NCI-H187 treated with DMSO at 0.1 percent for 48 hours (cell line): ENCODE results near the gene RANBP3L.
"Not testable (repeated sequence)": the region's sequence is repeated elsewhere in the genome, so short reads cannot be mapped to it uniquely, and the experiment has no call there.

Experiments
- DNase-seq: peaks from one replicate; lab custom pipeline; 2025; lab: John Stamatoyannopoulos, UW

Gene RANBP3L

DNA sequence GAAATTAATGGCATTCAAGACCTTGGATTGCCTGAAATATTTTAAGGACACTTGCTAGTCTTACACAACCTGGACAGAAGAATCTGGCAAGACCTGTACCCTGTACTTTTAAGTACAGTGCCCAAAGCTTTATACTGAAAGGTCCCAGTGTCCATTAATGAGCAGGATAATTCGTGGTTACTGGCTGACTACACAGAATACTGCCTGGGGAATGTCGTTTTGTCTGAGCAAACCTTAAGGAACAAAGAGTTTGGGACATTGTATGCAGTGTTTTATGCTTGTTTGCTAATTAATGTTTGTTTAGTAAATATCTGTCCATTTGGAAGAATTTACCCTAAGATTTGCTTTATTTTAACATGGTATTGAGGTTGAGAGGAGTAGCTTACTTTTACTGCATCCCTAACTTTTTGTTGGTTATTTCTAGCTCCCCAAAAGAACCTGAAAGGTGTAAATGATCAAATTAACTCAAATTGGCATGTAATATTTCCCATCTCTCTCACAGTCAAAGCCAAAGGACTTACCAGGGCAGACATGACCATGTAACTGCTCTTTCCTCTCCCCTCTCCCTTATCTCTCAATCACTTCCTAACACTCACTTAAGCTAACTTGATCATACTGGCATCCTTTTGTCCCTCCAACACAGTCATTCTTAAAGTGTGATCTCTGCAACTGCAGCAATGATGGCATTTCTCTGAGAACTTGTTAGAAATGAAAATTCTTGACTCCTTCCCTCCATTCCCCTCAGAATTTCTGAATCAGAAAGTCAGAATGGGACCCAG, 15.7 kb downstream of the RANBP3L start:
- no peak for DNase-seq

DNA sequence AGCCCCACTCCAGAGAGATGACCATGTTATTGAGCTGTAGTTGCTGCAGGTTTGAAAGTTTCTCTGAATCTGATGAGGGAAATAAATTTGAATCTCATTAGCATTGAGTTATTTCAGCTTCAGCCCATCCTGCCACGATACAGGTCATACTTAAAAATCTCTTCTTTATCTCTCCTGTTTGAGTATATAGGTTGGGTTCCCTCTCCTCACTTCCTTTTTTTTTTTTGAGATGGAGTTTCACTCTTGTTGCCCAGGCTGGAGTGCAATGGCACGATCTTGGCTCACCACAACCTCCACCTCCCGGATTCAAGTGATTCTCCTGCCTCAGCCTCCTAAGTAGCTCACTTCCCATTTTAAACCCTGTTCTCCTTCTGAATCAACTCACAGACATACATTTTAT, 17.9 kb downstream of the RANBP3L start:
- not testable (repeated sequence) for DNase-seq

DNA sequence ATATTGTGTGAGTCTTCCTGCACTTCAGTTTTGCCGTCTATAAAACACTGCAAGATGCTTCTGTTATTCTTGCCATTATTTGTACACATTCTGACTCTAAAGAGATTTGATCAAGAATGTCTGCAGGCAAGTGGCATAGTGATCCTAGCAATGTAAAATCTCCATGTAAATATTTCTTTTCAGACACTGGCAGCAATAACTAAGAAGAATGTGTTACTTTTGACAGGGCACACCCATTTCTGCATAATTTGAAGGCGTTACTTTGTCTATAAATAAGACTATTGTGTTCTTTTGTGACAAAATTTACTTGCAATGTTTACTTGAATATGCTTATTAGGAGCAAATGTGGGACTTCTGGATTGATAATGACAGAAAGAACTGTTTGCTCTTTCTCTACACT, 20.1 kb downstream of the RANBP3L start:
- no peak for DNase-seq

DNA sequence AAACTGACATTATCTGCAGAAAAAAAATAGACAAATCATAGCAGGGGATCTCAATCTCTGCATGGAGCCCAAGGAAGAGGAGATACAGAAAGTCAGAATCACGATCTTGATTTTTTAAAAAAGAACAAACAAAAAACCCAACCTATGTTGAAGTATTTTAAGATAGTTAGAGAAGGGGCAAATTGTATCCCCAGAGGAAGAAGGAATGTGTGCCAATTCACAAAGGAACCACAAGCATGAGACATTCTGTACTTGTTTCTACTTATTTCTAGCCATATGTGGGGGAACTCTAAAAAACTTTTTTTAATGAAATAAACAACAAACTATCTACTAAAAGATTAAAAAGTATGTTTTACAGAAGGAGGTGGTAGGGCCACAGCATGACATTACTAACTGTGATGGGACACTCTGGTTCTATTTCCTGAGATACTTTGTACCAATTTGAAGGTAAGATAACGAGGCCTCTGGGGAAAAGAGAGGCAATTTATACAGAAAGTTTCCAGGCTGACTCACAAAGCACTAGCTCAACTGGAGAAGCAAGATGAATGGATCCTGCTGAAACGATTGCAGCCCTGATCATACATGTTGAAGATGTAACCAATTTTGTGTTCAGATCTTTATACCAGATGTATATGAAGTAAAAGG, 22.5 kb downstream of the RANBP3L start:
- no peak for DNase-seq

DNA sequence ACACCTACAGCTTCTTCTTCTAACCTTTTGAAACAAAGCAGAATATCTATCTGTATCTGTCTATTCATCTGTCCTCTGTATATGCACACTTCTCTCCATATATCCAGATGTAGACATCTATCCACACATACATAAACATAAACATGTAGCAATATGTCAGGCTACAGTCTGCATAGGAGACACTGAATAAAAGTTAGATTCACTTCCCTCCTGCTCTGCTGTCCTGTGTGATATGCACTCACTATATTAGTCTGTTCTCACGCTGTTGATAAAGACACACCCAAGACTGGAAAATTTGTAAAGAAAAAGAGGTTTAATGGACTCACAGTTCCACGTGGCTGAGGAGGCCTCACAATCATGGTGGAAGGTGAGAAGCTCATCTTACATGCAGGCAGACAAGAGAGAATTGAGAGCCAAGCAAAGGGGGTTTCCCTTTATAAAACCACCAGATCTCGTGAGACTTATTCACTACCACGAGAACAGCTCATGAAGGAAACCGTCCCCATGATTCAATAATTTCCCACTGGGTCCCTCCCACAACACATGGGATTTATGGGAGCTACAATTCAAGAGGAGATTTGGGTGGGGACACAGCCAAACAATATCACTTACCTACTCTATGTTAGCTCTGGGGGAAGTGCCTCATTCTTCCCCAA, 24.1 kb downstream of the RANBP3L start:
- DNase-seq = no peak

DNA sequence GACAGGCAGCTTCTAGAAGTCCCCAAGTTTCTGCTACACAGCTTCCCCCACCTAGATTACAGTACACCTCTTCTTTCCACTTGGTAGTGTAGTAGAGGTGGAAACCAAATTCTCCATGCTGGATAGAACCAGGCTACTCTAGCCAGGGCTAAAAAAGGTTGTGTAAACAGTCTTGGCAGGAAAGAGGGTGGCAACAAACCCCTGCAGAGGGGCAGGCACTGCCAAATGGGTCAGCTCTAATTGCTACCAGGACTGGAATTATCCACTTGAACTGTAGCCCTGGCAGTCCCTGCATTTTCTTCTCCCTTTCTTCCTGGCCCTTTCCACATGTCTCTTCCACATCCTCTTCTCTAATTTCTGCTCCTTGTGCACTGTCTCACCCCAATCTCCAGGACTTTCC, 24.8 kb downstream of the RANBP3L start:
- DNase-seq = no peak

DNA sequence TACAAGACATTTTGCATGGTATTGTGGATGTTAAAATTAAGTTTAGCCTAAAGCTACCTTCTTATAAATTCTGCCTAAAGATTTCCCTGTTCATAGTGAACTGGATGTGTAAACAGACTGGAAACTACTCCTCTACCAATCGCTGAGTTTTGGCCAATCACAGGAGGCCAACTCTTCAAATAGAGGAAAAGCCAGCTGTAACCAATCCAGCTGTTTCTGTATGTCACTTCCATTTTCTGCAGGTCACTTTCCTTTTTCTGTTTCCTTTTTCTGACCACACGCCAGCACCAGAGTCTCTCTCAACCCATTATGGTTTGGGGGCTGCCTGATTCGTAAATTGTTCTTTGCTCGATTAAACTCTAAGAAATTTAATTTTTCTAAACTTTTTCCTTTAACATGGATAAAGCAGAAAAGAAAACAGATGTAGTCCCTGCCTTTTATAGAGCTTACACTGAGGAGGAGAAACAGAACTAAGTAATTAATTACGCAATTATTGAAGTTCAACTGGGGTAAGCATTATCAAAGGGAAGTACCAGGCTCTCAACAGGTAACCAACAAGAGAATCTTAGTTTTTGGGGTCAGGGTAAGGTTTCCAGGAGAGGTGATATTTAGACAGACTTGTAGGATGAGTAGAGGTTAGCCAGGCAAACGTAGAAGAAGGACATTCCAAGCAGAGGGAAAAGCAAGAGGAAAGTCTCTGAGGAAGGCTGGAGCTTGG, 27.7 kb downstream of the RANBP3L start:
- no peak for DNase-seq

DNA sequence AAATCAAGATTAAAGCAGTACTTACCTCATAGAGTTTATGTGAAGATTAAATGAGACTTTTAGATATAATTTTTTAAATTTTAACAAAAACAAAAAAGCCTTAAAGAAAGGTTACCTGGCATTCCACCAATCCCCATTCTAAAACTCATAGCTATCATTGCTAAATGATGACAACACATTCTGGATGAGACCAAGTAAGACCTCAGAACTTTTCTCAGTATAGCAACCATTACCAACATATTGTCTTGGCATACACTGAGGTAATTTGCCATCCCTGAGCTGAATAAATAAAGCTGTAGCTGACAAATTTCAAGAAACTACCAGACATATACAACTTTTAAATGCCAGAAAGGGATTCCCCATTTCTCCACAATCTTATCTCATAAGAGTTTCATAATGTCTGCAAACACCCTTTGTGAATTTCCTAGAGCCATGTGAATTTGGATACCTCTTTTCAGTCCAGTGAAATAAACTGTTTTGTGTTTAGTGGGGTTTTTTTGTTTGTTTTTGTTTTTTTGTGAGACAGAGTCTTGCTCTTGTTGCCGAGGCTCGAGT, 29.5 kb downstream of the RANBP3L start:
- no peak for DNase-seq

DNA sequence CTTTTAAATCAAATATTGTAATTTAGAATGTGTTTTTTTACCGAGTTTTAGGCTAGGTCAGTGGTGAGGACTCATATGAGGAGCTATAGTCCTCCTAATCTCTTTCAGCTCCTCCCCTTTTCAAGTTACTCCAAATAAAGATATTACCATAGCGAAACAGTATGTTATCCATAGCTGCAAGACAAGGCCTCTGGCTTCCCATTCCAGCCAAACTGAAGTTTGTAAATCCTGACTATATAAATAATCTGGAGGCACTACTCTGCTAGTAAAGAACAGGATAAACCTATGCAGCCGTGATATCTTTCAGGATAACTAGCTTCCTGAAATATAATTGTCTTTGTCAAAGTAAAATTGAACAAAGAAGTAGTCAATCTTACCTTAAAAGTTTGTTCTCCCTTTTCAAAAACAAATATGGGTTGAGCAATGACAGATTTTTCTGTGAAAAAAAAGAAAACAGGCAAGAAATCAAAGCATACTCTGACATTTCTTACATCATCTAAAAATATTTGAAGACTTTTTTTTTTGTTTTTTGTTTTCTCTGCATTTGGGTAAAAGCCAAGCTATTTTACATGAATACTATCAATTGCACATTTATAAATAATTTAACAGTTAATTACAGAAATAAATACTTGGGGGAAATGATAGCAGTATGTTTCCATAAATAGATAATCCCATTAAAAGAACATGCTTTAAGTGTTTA, 30.7 kb downstream of the RANBP3L start:
- no peak for DNase-seq

DNA sequence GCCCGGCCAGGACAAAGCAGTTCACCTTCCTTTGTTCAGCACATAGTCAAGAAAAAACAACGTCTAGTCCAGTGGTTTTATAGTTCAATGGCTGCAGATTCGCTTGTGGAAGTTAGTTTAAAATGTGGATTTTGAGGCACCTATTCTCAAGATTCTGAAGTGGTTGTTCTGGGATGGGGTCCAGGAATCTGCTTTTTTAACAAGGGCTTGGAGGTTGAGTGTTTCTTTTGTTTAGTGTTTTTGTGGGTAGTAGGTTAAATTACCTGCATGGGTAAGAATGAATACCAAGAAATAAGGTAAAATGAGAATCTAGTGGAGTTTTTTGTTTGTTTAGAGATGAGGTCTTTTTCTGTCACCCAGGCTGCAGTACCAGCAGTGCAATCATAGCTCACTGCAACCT, 31.5 kb downstream of the RANBP3L start:
- DNase-seq = no peak

DNA sequence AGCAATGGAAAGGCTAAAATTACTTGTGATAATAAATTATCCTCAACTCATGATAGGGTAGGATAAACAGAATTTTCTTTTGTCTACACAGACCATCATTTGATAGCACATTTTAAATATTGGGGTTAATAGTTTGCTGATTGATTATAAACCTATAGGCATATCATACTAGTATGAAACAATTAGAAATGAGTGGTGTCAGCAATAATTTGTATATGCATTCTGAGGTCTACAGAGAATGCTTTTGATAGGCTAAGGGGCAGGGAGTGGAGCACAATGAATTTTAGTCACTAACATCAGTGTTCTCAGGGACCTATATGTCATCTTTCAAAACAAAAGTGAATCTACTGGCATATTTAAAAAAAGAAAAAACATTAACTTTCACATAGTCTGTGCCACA, 32.2 kb downstream of the RANBP3L start:
- no peak for DNase-seq

DNA sequence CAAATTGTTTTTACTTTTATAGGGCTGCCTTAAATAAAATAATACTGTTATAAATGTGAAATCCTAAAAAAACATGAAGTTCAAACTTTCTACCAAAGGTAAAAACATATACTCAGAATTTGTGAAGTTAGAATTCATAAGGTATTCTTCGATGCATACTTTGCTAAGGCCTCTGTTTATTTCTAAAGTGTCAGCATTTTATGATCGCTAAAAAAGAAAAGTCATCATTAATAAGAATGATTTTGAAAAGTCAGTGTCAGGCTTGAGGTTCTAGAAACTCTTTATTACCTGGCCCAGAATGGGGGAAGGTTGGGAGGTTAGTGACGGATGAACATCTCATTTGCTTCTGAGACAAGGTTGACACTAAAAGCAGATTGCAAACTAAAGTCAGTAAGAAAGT, 33.8 kb downstream of the RANBP3L start:
- DNase-seq = no peak

DNA sequence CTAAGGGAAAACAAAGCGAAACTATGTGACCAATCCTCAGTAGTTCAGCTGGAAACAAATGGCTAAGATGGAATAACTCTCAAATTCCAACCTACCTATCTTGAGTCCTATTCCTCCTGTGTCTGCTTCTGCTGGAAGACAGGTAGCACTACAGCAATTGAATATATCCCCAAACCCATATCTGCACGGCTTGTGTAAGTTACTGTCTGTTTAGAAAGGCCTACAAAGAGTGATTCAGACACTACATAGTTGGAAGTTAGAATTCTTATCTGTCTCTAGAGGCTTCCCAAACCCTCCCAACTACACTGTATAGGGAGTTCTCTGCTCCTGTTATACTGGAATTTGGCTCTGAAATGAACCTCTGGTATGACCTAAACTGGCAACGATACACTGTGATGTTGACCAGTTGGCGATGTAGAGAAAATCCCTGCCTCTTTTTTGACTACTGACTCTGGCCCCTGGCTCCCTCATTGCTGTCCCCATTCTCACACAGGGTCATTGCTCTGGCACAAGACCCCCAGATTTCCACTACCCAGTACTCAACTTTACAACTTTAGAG, 37.4 kb downstream of the RANBP3L start:
- no peak for DNase-seq

DNA sequence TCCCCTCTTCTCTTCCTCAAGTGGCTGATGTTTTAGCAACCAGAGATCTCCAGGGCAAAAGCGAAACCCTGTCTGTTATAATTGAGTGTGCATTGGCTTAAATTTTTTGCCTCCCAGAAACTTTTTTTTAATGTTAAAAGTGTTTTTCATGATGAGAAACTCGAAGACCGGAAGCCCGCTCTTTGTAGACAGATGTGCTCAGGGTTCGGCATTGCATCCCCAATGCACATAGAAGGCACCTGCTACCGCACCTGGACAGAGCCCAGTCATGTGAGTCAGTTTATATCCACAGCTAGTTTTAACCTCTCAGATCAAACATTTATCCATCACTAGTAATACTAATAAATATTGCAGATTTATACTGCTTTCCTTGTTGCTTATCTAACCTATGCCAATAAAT, 40.5 kb downstream of the RANBP3L start:
- DNase-seq = no peak

DNA sequence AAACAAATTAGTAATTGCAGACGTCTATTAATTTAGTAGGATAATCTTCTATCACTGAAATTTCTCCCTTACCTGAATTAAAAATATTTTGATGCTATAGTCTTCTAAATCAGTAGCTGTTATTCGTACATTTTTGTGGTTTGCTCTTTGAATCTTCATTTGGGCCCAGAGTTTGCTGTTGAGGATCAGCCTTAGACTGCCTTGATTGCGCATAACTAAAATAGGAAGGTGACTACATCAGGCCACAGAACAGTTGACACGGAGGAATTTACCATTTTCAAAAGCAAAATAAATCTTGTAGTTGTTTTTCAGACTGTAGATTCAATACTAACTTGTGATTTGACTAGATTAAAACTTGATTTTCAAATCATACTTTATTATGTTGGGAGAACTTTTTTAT, 48.1 kb downstream of the RANBP3L start:
- no peak for DNase-seq

DNA sequence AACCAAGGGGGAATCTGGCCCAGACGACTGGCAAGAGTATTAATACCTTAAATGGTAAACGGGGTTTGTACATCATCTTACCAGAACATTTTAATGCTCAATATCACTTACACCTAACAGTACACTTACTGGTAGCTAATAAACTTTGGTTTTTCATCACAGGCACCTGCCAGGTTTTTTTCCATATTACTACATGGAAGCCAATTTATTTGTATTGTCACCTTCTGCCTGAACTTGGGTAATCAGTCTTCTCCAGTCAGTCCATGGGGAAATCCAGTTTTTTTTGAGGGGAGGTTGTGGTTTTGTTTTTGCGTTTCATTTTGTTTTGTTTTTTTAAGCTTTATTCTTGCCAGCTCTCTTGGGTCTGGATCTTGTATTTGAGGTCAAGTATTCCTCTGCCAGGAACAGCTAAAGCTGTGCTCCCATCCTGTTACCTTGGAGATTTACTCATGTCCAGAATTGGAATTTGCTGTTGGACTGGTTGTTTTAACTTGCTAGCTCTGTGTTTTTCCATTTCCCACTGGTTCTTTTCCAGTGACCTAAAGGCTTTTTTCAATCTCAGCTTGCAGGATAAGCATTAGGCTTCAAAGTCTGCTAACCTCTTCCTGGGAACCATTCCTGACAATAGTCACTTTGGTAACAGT, 48.9 kb downstream of the RANBP3L start:
- no peak for DNase-seq

DNA sequence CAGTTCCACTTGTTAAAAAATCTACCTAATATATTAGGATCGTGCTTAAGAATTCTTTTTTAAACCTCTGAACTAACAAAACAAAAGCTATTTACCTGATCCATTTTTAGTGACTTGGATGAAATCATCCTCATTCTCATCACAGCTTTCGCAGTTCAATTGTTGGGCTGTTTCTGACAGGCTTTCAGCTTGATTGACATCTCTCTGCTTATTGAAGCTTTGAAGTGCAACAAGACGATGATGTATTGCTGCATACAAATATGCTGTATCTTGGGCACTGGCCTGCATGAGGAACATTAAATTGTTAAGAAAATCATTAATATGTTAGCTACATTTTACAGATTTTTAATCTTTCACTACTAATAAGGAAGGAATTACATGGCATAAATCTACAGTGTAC, 50.5 kb downstream of the RANBP3L start:
- DNase-seq = no peak

DNA sequence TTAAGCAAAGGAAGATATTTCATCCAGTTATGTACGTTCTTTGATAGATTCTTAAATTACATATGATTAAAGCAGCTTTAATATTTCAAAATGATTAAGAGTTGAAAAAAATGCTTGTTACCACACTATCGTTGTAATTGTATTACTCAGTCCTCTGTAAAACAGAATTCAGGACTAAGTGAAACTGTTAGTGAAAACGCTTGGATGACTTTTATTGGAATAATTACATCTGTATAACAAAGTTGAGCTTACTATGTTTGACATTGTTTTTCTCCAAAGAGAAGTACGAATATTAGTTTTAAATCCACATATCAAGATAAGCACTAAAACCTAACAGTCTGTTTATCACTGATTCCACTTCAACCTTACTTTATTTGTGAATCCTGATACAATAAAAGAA, 51.3 kb downstream of the RANBP3L start:
- no peak for DNase-seq

DNA sequence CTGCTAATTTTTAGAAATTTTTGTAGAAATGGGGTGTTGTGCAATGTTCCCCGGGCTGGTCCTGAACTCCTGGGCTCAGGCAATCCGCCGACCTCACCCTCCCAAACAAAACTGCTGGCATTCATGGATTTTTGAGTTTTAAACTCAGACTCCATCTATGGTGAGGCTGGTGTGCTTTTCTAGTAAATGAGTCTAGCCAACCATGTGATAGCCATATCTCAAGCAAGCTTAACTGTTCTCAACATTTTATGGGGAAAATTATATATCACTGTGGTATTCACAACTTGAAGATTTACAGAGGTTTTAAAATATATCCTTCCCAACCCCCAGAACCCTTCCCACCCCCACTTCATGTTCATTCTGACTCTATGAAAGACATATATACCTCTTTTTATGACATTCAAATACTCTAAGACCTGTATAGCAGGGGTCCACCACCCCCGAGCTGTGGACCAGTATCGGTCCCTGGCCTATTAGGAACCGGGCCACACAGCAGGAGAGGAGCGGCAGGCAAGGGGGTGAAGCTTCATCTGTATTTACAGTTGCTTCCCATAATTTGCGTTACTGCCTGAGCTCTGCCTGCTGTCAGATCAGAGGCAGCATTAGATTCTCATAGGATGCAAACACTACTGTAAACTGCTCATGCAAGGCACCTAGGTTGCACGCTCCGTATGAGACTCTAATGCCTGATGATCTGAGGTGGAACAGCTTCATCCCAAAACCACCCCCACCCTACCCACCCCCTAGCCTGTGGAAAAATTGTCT, 55.5 kb downstream of the RANBP3L start:
- DNase-seq = no peak

DNA sequence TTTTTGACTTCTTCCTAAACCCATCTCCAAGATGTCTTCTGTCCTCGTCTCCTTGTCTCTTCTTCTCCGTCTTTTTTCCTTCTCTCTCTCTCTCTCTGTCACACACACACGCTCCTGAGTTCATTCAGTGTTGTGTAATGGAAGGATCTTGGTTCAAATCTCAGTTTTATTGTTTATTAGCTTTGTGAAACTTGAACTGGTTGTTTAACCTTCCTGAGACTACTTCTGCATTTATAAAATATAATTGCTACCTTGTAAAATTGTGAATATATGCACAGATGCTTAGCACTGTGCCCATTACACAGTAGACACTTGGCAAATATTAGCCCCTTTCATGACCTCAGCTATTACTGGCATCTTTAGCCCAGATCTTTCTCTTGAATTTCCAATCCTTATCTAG, 57.6 kb downstream of the RANBP3L start:
- DNase-seq = no peak
